GM21390 (cell line): ENCODE data around the gene IRF3.
"Not testable (repeated sequence)": the region's sequence is repeated elsewhere in the genome, so short reads cannot be mapped to it uniquely, and the experiment has no call there.

Source experiments
- ATAC-seq: cut with Tn5 transposase; IDR thresholded peaks from one replicate; pipeline ENCODE4 v1.9.1; 2021; ENCODE audit not compliant: unreplicated experiment

The IRF3 gene

DNA sequence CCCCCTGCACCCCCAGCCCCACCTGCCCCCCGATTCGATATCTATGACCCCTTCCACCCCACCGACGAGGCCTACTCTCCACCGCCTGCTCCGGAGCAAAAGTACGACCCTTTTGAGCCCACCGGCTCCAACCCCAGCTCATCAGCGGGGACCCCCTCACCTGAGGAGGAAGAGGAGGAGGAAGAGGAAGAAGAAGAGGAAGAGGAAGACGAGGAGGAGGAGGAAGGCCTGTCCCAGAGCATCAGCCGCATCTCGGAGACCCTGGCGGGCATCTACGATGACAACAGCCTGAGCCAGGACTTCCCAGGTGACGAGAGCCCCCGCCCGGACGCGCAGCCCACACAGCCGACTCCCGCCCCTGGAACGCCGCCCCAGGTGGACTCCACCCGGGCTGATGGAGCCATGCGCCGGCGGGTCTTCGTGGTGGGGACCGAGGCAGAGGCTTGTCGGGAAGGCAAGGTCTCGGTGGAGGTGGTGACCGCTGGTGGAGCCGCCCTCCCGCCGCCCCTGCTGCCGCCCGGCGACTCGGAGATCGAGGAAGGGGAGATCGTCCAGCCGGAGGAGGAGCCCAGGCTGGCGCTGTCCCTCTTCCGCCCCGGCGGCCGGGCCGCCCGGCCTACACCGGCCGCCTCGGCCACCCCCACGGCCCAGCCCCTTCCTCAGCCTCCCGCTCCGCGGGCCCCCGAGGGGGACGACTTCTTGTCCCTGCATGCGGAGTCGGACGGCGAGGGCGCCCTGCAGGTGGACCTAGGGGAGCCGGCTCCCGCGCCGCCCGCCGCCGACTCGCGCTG, 14.4 kb downstream of the IRF3 start:
- ATAC-seq, result no peak

GRCh38 chr19:49646586-49646985, 19.1 kb downstream of the IRF3 start:
- ATAC-seq, result no peak

DNA sequence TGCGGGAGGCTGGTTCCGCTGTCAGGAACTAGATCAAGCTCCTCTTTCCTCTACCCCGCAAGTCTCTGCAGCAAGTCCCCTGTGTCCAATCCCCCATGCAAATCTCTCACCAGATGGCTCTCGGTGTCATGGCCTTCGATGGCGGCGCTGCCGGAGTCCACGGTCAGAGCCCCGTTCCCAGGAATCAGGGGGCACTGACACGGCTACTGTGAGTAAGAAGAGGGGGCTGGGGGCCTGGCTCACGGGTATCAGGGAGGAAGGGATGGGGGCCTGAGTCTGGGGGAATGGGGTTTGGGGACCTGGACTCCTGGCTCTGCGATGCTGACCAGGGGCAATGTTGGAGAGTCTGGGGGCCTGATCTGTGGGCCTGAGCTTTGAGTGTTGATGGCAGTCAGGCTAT, 19.7 kb downstream of the IRF3 start:
- no peak for ATAC-seq

- ATAC-seq, result no peak
These were observed 20.1 kb downstream of the IRF3 start for GRCh38 chr19:49645592-49645991.

DNA sequence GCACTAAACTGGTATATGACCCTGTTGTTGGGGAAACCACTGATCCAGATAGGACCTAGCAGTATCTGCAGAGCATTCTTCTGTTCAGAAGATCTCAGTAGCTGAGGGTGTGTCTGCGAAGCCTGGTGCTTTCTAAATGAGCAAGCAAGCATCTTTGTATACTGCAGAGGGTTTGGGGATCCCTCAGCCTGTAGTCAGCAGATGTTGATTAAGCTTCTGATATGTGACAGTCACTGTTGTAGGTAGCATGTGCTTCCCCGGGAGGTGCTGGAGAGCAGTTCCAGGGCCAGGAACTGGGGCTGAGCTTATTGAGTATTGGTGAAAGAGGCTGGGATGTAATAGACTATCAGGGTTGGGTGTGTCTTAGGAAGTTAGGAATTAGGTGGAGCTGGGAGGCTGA, 22.2 kb downstream of the IRF3 start:
- ATAC-seq, result no peak

- no peak for ATAC-seq
These were observed 23.1 kb downstream of the IRF3 start for GRCh38 chr19:49642492-49643035.

DNA sequence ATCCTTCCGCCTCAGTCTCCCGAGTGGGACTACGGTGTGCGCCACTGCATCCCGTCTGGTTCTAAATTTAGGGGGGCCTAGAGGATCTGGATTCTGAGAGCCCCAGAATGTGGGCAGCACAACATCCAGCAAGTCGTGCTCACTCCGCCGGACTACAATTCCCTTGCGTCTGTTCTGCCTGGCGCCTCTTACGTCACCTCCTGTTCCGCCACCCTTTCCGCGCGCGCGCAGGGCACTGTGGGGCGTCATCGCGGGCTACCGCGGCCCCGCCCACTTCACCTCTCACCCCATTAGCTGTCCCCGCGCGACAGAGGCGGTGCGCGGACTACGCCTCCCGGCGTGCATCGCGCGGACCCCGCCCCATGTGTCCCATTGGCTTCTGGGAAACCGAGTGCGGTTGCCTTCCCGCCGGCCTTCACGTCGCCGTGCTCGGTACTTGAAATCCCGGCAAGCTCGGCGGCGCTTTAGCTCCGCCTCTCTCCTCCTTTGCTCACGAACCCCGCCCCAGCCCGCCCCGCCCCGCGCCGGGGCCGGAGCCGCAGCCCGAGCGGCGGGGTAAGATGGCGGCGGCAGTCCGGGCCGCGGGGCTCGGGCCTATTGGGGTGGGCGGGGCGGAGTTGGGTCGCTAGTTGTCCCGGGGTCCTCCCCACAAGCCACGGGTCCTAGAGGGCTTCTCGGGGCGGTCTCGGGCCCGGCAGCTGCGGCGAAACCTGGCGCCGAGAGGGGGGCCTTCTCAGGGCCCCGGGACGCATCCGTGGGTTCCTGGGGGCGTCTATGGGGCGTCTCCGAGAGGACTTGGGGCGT, 23.8 kb downstream of the IRF3 start, which contains the start of gene SCAF1:
Gene SCAF1, plus strand, starts transcription at position 522 of the 804 bp plus-strand sequence. CDS start 2,818 bp downstream, outside the sequence.
- ATAC-seq, result peak; percentile 59

DNA sequence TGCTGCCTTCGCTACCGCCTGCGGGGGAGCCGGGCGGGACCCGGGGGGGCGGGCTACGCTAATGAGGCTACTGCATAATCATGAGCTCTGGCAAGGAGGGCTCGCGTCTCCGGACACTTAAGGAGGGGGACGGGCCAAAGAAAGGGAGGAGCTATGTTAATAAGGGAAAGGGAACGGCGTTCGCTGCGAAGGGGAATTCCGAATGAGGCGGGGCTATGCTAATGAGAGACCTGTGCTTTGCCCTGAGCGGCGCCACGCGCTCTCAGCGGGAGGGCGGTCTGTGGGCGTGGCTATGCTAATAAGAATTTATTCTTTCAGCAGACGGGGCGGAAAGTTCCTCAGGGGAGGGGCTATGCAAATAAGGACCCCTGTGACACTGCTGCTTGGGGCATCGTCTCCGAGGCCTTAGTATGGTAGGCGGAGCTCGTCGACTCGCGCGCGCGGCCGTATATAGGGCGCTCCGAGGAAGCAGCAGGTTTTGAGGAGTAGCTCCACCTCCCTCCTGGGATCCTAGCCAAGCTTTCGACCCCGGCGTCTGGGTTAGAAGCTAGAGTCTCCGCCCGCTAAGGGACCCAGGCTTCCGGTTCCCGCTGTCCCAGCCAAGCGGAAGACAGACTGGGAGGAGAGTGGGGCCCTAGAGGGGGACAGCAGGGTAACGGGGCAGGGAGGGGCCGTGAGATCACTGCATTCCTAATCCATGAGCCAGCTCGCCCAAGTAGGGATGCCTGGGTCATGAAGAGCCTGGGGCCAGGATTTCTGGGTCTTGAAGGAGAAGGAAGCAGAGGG, 25.4 kb downstream of the IRF3 start, which contains the start of gene RRAS:
Gene RRAS, minus strand, starts transcription at position 31 of the 786 bp plus-strand sequence. CDS start 45 bp downstream, outside the sequence.
- peak; percentile 54 for ATAC-seq

DNA sequence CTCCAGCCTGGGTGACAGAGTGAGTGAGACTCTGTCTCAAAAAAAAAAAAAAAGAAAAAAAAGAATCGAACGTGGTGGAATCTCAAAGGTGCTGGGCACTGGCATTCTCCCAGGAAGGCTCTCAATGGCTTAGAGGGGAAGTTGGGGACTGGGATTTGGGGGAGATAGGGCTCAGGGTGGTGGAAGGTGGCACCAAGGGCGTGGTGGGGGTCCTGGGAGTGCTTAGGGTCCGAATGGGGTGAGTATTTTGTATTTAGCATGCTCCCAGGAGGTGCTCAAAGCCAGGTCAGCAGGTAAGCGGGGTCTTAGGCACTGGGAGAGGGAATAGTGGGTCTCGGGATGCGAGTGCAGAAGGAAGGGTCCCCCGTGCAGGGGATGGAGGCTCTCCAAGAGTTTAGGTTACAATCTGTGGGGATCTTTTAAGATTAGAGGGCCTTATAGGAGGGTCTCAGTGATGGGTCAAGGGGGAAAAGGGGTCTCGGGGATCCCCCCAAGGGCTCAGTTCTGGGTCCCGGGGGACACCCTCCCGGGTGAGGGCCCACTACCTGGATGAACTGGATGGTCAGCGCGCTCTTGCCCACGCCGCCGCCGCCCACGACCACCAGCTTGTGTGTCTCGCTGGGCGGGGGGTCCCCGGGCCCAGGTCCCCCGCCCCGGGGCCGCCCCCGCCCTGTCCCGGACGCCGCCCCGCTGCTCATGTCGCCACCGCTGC, 26.1 kb downstream of the IRF3 start:
- ATAC-seq, result no peak

GRCh38 chr19:49637821-49638738, 27.6 kb downstream of the IRF3 start:
- no peak for ATAC-seq

GRCh38 chr19:49636233-49636932, 29.3 kb downstream of the IRF3 start:
- no peak for ATAC-seq

DNA sequence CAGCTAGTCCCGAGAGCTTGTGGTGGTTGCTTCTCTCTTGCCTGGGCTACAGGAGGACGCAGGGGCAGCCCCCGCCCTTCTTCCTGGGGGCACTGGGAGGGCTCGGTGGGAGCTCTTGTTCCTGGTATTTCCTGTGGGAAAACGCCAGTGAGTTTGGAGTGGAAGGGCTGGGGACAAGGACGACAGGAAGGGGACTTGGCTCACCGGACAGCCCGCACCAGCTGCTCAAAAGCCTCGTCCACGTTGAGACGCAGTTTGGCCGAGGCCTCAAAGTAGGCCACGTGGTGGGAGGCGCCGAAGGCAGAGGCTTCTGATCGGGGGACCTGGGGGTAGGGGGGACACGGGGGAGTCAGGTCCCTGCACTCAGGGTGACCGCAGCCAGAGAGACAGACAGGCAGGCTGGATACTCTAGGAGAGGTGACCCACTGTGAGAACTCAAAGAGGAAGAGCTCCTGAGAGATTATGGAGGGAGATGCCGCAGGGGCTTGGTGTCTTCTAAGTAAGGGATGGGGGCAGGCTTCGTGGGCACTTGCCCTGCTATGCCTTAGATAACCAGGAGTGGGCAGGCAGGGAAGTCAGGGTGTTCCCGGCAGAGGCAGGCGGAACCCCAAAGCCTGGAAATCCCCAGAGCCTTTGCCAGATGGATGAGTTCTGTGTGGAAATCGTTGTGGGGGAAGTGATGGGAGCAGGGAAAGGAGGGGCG, 30.0 kb downstream of the IRF3 start:
- no peak for ATAC-seq

DNA sequence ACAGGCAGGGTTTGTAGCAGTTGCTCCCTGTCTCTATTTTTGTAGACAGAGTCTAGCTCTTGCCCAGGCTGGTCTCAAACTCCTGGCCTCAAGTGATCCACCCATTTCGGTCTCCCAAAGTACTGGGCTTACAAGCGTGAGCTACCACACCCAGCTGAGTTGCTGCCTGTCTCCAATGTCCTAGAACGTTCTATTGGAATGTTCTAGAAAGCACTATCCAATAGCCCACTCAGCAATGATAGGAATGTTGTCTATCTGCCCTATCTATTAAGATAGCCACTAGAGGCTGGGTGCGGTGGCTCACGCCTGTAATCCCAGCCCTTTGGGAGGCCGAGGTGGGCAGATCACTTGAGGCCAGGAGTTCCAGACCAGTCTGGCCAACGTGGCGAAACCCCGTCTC, 32.4 kb downstream of the IRF3 start:
- not testable (repeated sequence) for ATAC-seq

GRCh38 chr19:49632576-49632975, 33.1 kb downstream of the IRF3 start:
- ATAC-seq, result no peak

DNA sequence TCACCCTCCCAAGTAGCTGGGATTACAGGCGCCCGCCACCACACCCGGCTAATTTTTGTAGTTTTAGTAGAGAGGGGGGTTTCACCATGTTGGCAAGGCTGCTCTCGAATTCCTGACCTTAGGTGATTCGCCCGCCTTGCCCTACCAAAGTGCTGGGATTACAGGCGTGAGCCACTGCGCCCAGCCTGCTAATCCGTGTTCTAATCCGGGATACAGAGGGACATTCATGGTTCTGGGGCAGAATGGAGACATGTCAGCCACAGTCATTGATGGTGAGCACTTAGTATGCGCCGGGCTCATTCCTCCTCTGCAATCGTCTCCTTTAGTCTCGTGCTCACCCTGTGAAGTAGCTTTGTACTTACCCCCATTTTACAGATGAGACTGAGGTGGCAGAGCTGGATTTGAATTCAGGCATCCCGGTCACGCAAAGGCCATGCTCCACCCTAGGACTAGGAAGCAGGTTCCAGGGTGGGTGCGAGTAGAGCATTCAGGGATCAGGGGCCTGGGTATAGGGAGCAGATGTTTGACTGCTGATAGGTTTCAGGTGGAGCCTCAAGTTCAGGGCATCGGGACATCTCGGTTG, 34.0 kb downstream of the IRF3 start:
- ATAC-seq, result no peak

DNA sequence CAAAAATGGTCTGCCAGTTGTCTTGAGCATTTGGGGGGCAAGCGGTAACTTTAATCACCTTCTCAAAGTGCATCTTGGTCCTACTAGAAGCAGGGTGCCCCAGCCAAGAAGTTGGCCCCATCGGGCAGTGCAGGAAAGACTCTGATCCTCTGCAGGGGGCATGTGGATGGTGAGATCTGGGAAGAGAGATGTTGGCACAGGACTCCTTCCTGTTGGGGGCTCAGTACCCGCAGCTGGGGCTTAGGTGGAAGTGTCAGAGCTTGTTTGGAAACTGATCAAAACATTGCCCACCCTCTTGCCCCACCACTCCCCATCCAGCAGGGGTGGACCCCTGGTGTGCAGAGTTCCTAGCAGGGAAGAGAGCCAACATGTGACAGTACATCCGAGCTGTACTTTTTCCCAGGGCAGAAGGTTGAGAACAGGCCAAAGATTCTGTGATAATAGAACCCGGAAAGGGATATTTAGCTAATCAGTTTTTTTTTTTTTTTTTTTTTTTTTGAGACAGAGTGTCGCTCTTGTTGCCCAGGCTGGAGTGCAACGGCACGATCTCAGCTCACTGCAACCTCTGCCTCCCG, 34.6 kb downstream of the IRF3 start:
- no peak for ATAC-seq

GRCh38 chr19:49629659-49630058, 36.0 kb downstream of the IRF3 start:
- no peak for ATAC-seq
